ENCODE measurements around the gene TNFAIP8L1.

DNA sequence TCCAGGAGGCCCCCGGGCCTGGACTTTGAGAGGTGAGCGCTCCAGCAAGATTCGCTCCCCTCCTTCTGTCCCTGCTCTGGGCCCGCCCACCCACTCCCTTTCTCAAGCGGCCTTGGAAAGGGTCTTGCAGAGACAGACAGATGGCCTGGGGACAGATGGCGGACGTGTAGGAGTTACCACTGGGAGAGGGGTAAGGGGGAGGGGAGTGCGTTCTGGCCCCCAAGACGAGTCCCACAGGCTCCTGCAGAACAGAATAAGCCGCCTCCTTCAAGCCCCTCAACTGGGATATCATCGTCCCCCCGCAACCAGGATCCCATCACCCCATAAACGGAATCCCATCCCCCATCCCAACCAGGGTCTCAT is 3.6 kb upstream of the TNFAIP8L1 start:
- TF ChIP-seq, protein P1, sequence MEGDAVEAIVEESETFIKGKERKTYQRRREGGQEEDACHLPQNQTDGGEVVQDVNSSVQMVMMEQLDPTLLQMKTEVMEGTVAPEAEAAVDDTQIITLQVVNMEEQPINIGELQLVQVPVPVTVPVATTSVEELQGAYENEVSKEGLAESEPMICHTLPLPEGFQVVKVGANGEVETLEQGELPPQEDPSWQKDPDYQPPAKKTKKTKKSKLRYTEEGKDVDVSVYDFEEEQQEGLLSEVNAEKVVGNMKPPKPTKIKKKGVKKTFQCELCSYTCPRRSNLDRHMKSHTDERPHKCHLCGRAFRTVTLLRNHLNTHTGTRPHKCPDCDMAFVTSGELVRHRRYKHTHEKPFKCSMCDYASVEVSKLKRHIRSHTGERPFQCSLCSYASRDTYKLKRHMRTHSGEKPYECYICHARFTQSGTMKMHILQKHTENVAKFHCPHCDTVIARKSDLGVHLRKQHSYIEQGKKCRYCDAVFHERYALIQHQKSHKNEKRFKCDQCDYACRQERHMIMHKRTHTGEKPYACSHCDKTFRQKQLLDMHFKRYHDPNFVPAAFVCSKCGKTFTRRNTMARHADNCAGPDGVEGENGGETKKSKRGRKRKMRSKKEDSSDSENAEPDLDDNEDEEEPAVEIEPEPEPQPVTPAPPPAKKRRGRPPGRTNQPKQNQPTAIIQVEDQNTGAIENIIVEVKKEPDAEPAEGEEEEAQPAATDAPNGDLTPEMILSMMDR (conservative IDR thresholded peaks at IDR 0.05) = no peak
- no peak for TF ChIP-seq EZH2 (IDR thresholded peaks at IDR 0.05; ENCODE audit: low read depth)
